IMR-90 (cell line): ENCODE measurements around the gene MAGI2.

Experiments
- MXI1 ChIP-seq: IDR thresholded peaks from 2 replicates; pipeline ENCODE4 v1.6.1; 2012; ENCODE audit warnings: low read depth, mild to moderate bottlenecking, low read length, moderate library complexity, borderline replicate concordance
- POLR2A ChIP-seq: IDR thresholded peaks from 2 replicates; pipeline ENCODE4 v1.6.1; 2012; ENCODE audit warnings: mild to moderate bottlenecking, low read depth, low read length
- RAD21 ChIP-seq: IDR thresholded peaks from 2 replicates; pipeline ENCODE4 v1.6.1; 2012; ENCODE audit warnings: low read length, improper control_type of control experiment
- SMC3 ChIP-seq: fragments of 150-350 bp; IDR thresholded peaks from 2 replicates; pipeline ENCODE4 v1.6.1; 2016; ENCODE audit warnings: low read depth, mild to moderate bottlenecking, antibody characterized with exemption, low read length, moderate library complexity
- TF ChIP-seq, protein P1 (sequence below): conservative IDR thresholded peaks from 2 replicates; pipeline ENCODE4 v1.5.1; 2012; ENCODE audit warnings: mild to moderate bottlenecking, low read depth, low read length, improper control_type of control experiment
- TF ChIP-seq, protein P2 (sequence below): fragments of 150-350 bp; IDR thresholded peaks from 2 replicates; pipeline ENCODE4 v1.6.1; 2016; ENCODE audit warnings: low read depth, mild to moderate bottlenecking, low read length, moderate library complexity, borderline replicate concordance

DNA sequence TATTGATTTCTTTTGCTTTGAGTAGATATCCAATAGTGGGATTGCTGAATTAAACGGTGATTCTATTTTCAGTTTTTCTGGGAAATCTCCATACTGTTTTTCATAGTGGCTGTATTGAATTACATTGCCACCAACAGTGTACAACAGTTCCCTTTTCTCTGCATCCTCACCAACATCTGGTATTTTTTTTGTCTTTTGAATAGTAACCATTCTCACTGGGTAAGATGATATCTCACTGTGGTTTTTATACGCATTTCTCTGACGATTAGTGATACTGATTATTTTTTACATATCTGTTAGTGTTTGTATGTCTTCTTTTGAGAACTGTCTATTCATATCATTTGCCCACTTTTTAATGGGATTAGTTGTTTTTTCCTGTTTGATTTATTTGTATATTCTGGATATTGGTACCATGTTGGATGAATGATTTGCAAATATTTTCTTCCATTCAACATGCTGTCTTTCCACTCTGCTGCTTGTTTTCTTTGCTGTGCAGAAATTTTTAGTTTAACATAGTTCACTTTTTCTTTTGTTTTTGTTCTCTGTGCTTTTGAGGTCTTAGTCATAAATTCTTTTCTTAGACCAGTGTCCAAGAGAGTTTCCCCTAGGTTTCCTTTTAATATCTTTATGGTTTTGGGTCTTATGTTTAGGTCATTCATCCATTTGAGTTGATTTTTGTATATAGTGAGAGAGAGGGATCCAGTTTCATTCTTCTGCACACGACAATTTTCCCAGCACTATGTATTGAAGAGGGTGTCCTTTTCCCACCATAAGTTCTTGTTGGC, 1070.2 kb downstream of the MAGI2 start:
- TF ChIP-seq RAD21 (no peak), MXI1 (no peak), SMC3 (no peak), POLR2A (no peak)
- TF ChIP-seq, protein P1, sequence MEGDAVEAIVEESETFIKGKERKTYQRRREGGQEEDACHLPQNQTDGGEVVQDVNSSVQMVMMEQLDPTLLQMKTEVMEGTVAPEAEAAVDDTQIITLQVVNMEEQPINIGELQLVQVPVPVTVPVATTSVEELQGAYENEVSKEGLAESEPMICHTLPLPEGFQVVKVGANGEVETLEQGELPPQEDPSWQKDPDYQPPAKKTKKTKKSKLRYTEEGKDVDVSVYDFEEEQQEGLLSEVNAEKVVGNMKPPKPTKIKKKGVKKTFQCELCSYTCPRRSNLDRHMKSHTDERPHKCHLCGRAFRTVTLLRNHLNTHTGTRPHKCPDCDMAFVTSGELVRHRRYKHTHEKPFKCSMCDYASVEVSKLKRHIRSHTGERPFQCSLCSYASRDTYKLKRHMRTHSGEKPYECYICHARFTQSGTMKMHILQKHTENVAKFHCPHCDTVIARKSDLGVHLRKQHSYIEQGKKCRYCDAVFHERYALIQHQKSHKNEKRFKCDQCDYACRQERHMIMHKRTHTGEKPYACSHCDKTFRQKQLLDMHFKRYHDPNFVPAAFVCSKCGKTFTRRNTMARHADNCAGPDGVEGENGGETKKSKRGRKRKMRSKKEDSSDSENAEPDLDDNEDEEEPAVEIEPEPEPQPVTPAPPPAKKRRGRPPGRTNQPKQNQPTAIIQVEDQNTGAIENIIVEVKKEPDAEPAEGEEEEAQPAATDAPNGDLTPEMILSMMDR = no peak
- TF ChIP-seq, protein P2, sequence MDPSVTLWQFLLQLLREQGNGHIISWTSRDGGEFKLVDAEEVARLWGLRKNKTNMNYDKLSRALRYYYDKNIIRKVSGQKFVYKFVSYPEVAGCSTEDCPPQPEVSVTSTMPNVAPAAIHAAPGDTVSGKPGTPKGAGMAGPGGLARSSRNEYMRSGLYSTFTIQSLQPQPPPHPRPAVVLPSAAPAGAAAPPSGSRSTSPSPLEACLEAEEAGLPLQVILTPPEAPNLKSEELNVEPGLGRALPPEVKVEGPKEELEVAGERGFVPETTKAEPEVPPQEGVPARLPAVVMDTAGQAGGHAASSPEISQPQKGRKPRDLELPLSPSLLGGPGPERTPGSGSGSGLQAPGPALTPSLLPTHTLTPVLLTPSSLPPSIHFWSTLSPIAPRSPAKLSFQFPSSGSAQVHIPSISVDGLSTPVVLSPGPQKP = no peak
